OCI-LY7 (cell line): ENCODE data around the gene CTDSPL. TPM values are rescaled to one million over a fixed set of nuclear protein-coding genes. Genes with fewer than 3 reads are reported as not detected.

Experiments used
- BruUV-seq: library from RNA; stranded (reverse); fragments of 400-500 nt; replicated peaks from 2 replicates; lab custom pipeline; 2021; lab: Mats Ljungman, UMichigan
- CTCF ChIA-PET: fragments of 300-600 bp; sonication (Branson Sonifier 250); formaldehyde crosslinking; loops from one replicate; lab custom pipeline; 2022; ENCODE audit warnings: antibody characterized with exemption; ENCODE audit not compliant: unreplicated experiment; lab: Charles Lee
- POLR2A ChIA-PET: fragments of 300-600 bp; sonication (Branson Sonifier 250); formaldehyde crosslinking; loops from one replicate; lab custom pipeline; 2022; ENCODE audit warnings: antibody characterized with exemption; lab: Charles Lee
- DNase-seq: peaks from one replicate; pipeline ENCODE4 v3.0.0-alpha.2; 2015; ENCODE audit warnings: low spot score
- H2AFZ ChIP-seq: fragments of 200-600 bp; sonication (generic), shearing (Covaris generic); 2 replicates; pipeline ENCODE4 v1.6.1; 2014; ENCODE audit warnings: mild to moderate bottlenecking, antibody characterized with exemption, low read length, moderate library complexity
- H3K27ac ChIP-seq: fragments of 200-600 bp; sonication (generic); 2 replicates; pipeline ENCODE4 v1.5.1; 2014; ENCODE audit warnings: mixed run types, low read depth, mild to moderate bottlenecking, moderate library complexity, low read length, inconsistent platforms; ENCODE audit not compliant: poor library complexity, severe bottlenecking
- H3K36me3 ChIP-seq: fragments of 200-600 bp; sonication (generic); 2 replicates; pipeline ENCODE4 v1.6.1; 2014; ENCODE audit warnings: mild to moderate bottlenecking, antibody characterized with exemption, low read length, moderate library complexity, mixed read lengths; ENCODE audit not compliant: insufficient read depth
- H3K4me1 ChIP-seq: fragments of 200-600 bp; sonication (generic); 2 replicates; pipeline ENCODE4 v1.5.1; 2014; ENCODE audit warnings: mild to moderate bottlenecking, low read length; ENCODE audit not compliant: insufficient read depth, poor library complexity, severe bottlenecking
- H3K4me2 ChIP-seq: fragments of 200-600 bp; sonication (generic); 2 replicates; pipeline ENCODE4 v1.6.1; 2014; ENCODE audit warnings: mild to moderate bottlenecking, low read length
- H3K4me3 ChIP-seq: fragments of 200-600 bp; sonication (generic); 2 replicates; pipeline ENCODE4 v1.5.1; 2014; ENCODE audit warnings: mild to moderate bottlenecking, low read depth, low read length; ENCODE audit not compliant: poor library complexity, severe bottlenecking
- H3K79me2 ChIP-seq: fragments of 200-600 bp; sonication (generic); 2 replicates; pipeline ENCODE4 v1.6.1; 2016; ENCODE audit warnings: low read depth, mild to moderate bottlenecking, low read length, moderate library complexity, mixed read lengths; ENCODE audit not compliant: insufficient read depth
- H3K9me2 ChIP-seq: fragments of 200-600 bp; sonication (generic); 2 replicates; pipeline ENCODE4 v1.6.1; 2016; ENCODE audit warnings: mild to moderate bottlenecking, low read length, mixed read lengths; ENCODE audit not compliant: insufficient read depth
- H3K9me3 ChIP-seq: fragments of 200-600 bp; sonication (generic); 2 replicates; pipeline ENCODE4 v1.6.1; 2014; ENCODE audit warnings: mild to moderate bottlenecking, mixed run types, low read length, mixed read lengths
- H4K20me1 ChIP-seq: fragments of 200-600 bp; sonication (generic); 2 replicates; pipeline ENCODE4 v1.6.1; 2014; ENCODE audit warnings: mild to moderate bottlenecking, antibody characterized with exemption, low read length, moderate library complexity, mixed read lengths; ENCODE audit not compliant: insufficient read depth
- EZH2phosphoT487 ChIP-seq: fragments of 200-600 bp; sonication (generic); IDR thresholded peaks from 2 replicates; pipeline ENCODE4 v1.6.1; 2018; ENCODE audit warnings: low read depth, borderline replicate concordance, mild to moderate bottlenecking, mixed run types, antibody characterized with exemption, low read length, moderate library complexity, mixed read lengths
- intact Hi-C: fragments of 100-400 bp; cut with micrococcal nuclease; formaldehyde crosslinking; loops from one replicate; pipeline ENCODE4 v1.10.0; 2022; ENCODE audit not compliant: unreplicated experiment
- total RNA-seq, 2 experiments: library from RNA; depleted of rRNA in 1 of 2; stranded (reverse); fragments of >200 nt in 1 of 2; shearing (Covaris generic) in 1 of 2; gene quantifications; 2 replicates each; pipeline ENCODE4 v1.2.3, GENCODE V29; 2014 to 2022
- TF ChIP-seq, protein P1 (sequence below): fragments of 200-600 bp; sonication (generic); conservative IDR thresholded peaks from 2 replicates; pipeline ENCODE4 v1.5.1; 2014; ENCODE audit warnings: mild to moderate bottlenecking, antibody characterized with exemption, low read length, moderate library complexity, mixed read lengths

CTDSPL gene
- total RNA-seq, 2 experiments from 2014 or later = 0.38 TPM; not detected in 1

DNA sequence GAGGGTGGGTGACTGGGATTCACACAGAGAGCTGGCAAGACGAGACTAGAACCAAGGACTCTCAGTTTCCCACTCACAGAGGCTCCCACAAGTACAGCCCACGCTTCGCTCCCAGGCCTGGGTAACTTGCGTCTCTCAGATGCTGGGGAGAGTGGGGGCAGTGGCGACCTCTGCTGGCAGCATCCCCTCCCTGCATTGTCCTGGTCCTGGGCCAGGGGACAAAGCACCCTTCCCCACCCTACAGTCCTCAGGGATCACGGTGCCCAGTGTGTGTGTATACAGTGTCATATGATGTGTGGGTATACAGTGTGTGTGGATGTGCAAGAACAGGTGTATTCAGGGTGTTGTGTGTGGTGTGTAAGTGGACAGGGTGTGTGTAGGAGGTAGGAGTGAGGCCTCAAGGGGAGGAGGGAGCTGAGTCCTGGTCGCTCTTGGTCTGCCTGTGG is 141.7 kb downstream of the CTDSPL start:
- intact Hi-C loops = loop anchor here (1.0 kb wide), 1 partner anchor 29 kb away; no protein-coding TSS in a partner anchor
- no peaks in the 10 kb centered on the region for H3K79me2 ChIP-seq
- H2AFZ ChIP-seq = no peak overlapping the region
- DNase-seq = peak; percentile 54
- H3K36me3 ChIP-seq = peaks cover 41% of the 10 kb centered on the region
- ChIA-PET POLR2A (no interaction called here), CTCF (no interaction called here)
- TF ChIP-seq EZH2phosphoT487 = no peak
- TF ChIP-seq, protein P1, sequence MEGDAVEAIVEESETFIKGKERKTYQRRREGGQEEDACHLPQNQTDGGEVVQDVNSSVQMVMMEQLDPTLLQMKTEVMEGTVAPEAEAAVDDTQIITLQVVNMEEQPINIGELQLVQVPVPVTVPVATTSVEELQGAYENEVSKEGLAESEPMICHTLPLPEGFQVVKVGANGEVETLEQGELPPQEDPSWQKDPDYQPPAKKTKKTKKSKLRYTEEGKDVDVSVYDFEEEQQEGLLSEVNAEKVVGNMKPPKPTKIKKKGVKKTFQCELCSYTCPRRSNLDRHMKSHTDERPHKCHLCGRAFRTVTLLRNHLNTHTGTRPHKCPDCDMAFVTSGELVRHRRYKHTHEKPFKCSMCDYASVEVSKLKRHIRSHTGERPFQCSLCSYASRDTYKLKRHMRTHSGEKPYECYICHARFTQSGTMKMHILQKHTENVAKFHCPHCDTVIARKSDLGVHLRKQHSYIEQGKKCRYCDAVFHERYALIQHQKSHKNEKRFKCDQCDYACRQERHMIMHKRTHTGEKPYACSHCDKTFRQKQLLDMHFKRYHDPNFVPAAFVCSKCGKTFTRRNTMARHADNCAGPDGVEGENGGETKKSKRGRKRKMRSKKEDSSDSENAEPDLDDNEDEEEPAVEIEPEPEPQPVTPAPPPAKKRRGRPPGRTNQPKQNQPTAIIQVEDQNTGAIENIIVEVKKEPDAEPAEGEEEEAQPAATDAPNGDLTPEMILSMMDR = peak; percentile 88
- no peaks in the 10 kb centered on the region for H3K9me2 ChIP-seq
- H3K27ac ChIP-seq = no peak overlapping the region
- H3K4me1 ChIP-seq = peaks cover 10% of the 10 kb centered on the region
- BruUV-seq = no TSS peak
- H4K20me1 ChIP-seq = no peaks in the 10 kb centered on the region
- H3K9me3 ChIP-seq = no peaks in the 10 kb centered on the region
- H3K4me2 ChIP-seq = no peak overlapping the region
- H3K4me3 ChIP-seq = no peak overlapping the region

- CTCF ChIA-PET = no interaction called here
- H2AFZ ChIP-seq = no peak overlapping the region
Measured at GRCh38 chr3:38003817-38004414, 142.2 kb downstream of the CTDSPL start.

More at GRCh38 chr3:38003817-38004414, 142.2 kb downstream of the CTDSPL start:
- Histone ChIP-seq H3K9me3 (no peaks in the 10 kb centered on the region), H3K4me1 (peaks cover 5% of the 10 kb centered on the region), H4K20me1 (no peaks in the 10 kb centered on the region), H3K9me2 (no peaks in the 10 kb centered on the region), H3K79me2 (no peaks in the 10 kb centered on the region), H3K36me3 (peaks cover 41% of the 10 kb centered on the region), H3K4me3 (no peak overlapping the region), H3K27ac (no peak overlapping the region), H3K4me2 (no peak overlapping the region)
- no TSS peak for BruUV-seq
- POLR2A ChIA-PET = no interaction called here
- DNase-seq = no peak
- intact Hi-C loops = loop anchor here (1.0 kb wide), 1 partner anchor 30 kb away; no protein-coding TSS in a partner anchor
- TF ChIP-seq, protein P1 = no peak
- TF ChIP-seq EZH2phosphoT487 = no peak
